H1 (cell line): Measurements from ENCODE around the gene IQCN. TPM values are rescaled to one million over a fixed set of nuclear protein-coding genes. Genes with fewer than 3 reads are reported as not detected.

Experiments used
- BACH1 ChIP-seq: IDR thresholded peaks from 2 replicates; pipeline ENCODE4 v1.6.1; 2012; ENCODE audit warnings: low read length, improper control_type of control experiment
- BCL11A ChIP-seq, 2 experiments: IDR thresholded peaks; one replicate each; pipeline ENCODE4 v1.6.1; 2011; ENCODE audit warnings: low read depth in 2 of 2, low read length in 2 of 2, mild to moderate bottlenecking in 2 of 2
- CHD2 ChIP-seq: IDR thresholded peaks from 2 replicates; pipeline ENCODE4 v1.6.1; 2012; ENCODE audit warnings: low read length, improper control_type of control experiment
- EGR1 ChIP-seq: IDR thresholded peaks from 2 replicates; pipeline ENCODE4 v1.6.1; 2011; ENCODE audit warnings: low read depth, low read length, borderline replicate concordance
- EZH2 ChIP-seq: fragments of 200-600 bp; sonication (generic); IDR thresholded peaks from 2 replicates; pipeline ENCODE4 v1.7.1; 2012; ENCODE audit warnings: low read depth, mild to moderate bottlenecking, moderate library complexity, low read length, inconsistent platforms; ENCODE audit not compliant: severe bottlenecking
- FOSL1 ChIP-seq: IDR thresholded peaks from 2 replicates; pipeline ENCODE4 v1.6.1; 2011; ENCODE audit warnings: mild to moderate bottlenecking, low read depth, low read length, moderate library complexity; ENCODE audit not compliant: insufficient read depth
- HDAC6 ChIP-seq: IDR thresholded peaks from one replicate; pipeline ENCODE4 v1.7.1; 2012; ENCODE audit warnings: low read depth, mild to moderate bottlenecking, inconsistent platforms, low read length, moderate library complexity
- JUND ChIP-seq: IDR thresholded peaks from 2 replicates; pipeline ENCODE4 v1.6.1; 2011; ENCODE audit warnings: mild to moderate bottlenecking, improper control_type of control experiment, low read length
- PHF8 ChIP-seq: fragments of 200-600 bp; sonication (generic); conservative IDR thresholded peaks from 2 replicates; pipeline ENCODE4 v1.7.1; 2012; ENCODE audit warnings: low read depth, mild to moderate bottlenecking, inconsistent platforms, low read length, moderate library complexity
- POU5F1 ChIP-seq: IDR thresholded peaks from 2 replicates; pipeline ENCODE4 v1.6.1; 2011; ENCODE audit warnings: low read depth, mild to moderate bottlenecking, low read length, moderate library complexity
- SAP30 ChIP-seq: fragments of 300-600 bp; sonication (generic); IDR thresholded peaks from 2 replicates; pipeline ENCODE4 v1.7.1; 2012; ENCODE audit warnings: low read length, moderate library complexity, mild to moderate bottlenecking, inconsistent platforms; ENCODE audit not compliant: insufficient read depth, insufficient replicate concordance
- SP2 ChIP-seq: IDR thresholded peaks from 2 replicates; pipeline ENCODE4 v1.6.1; 2012; ENCODE audit warnings: mild to moderate bottlenecking, low read length, inconsistent platforms
- TAF1 ChIP-seq: IDR thresholded peaks from 2 replicates; pipeline ENCODE4 v1.6.1; 2011; ENCODE audit warnings: mild to moderate bottlenecking, low read depth, low read length
- TBP ChIP-seq: IDR thresholded peaks from 2 replicates; pipeline ENCODE4 v1.6.1; 2011; ENCODE audit warnings: low read depth, low read length, improper control_type of control experiment
- polyA plus RNA-seq, 7 experiments: library from polyadenylated mRNA; depleted of rRNA in 3 of 7; stranded (reverse) in 5 of 7; unstranded in 2 of 7; fragments of >200 nt in 5 of 7; fragments of 200-250 nt in 2 of 7; gene quantifications; 1 replicate in 5 of 7; 2 replicates in 1 of 7; 4 replicates in 1 of 7; pipeline versions ENCODE4 v1.2.1 to v1.2.3, GENCODE V29; 2011 to 2013; ENCODE audit warnings: missing spikeins in 2 of 7, mixed read lengths in 2 of 7
- total RNA-seq: library from RNA; stranded (reverse); fragmentation: NEBNext Ultra II Directional; extraction: Animal tissue kit (Norgen Biotek cat#: 25700); gene quantifications from 2 replicates; pipeline ENCODE4 v1.2.1, GENCODE V29; 2021
- TF ChIP-seq, protein P1 (sequence below): IDR thresholded peaks from 2 replicates; pipeline ENCODE4 v1.6.1; 2011; ENCODE audit warnings: low read depth, mild to moderate bottlenecking, low read length; ENCODE audit not compliant: insufficient read depth

The IQCN gene
- total and polyA plus RNA-seq, 2 of the 8 experiments (the other 6 are each of a cell fraction or from before 2014, with no cell fraction given), result 0.36 to 1.0 TPM

DNA sequence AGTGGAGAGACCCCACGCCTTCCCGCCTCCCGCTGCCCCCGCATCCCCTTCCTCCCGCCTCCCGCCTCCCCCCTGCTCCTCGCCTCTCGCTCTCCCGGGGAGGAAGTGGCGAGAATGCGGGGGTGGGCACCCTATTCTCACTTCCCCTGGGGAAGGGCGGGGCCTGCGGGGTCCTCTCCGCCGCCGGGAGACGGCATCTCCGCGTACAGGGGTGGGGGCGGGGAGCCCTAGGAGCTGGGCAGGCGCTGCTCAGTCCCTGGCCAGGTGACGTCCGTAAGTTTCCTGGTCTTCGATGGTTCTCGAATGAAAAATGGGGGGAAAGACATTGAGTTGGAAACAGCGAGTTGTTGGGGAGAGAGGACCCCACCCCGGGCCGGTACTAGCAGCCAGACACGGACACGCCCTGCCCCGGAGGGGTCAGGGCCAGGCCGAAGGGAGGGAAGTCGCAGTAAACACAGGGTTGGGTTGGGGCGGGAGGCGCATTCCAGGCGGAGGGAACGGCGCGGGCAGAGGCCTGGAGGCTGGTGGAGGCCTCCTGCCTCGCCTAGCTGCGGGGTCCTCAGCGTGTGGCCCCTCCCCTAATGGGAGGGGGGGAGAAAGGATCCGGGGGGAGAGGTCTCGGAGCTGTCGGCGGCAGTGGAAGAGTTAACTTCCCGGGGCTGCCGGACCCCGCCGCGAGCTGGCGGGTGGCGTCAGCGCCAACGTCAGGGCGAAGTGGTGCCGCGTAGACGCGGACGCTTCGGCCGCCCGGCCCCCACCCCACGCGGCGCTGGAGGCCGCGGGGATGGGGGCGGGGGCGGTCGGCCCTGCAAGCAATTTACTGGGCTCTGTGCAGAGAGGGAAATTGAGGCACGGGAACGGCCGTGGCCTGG, 17.6 kb upstream of the IQCN start (continued):
- TF ChIP-seq EZH2, result no peak
- peak; percentile 45; the same call in 1 of the 2 replicates for TF ChIP-seq PHF8
- TF ChIP-seq FOSL1, result no peak
- TF ChIP-seq, protein P1, sequence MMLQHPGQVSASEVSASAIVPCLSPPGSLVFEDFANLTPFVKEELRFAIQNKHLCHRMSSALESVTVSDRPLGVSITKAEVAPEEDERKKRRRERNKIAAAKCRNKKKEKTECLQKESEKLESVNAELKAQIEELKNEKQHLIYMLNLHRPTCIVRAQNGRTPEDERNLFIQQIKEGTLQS, result no peak
- TF ChIP-seq BACH1, result no peak
- TF ChIP-seq HDAC6, result no peak
- TF ChIP-seq CHD2, result no peak; the same call in 1 of the 2 replicates
- TF ChIP-seq BCL11A (IDR thresholded peaks at IDR 0.05; ENCODE audit: low read depth in 2 of 2, low read length in 2 of 2), result no peak
- peak; percentile 77 for TF ChIP-seq EGR1
- no peak for TF ChIP-seq JUND
- no peak for TF ChIP-seq POU5F1
- TF ChIP-seq SP2, result no peak
- no peak for TF ChIP-seq SAP30
- 0 out of 2 replicates have a peak, but pooled peaks have one; percentile 19 for TF ChIP-seq TBP
- no peak for TF ChIP-seq TAF1
